NCI-H2196 treated with DMSO at 0.1 percent for 48 hours (cell line): ENCODE data around the gene UIMC1.
"Not testable (repeated sequence)": the region's sequence is repeated elsewhere in the genome, so short reads cannot be mapped to it uniquely, and the experiment has no call there.

Experiments
- DNase-seq: peaks from one replicate; lab custom pipeline; 2025; ENCODE audit not compliant: unreplicated experiment; lab: John Stamatoyannopoulos, UW

Gene UIMC1

GRCh38 chr5:177006265-177006972, at the start of gene UIMC1:
Gene UIMC1, minus strand, starts transcription at chr5:177006779. Its CDS starts 24,164 bp downstream, at chr5:176982615.
- peak; percentile 74 for DNase-seq

GRCh38 chr5:177049285-177049684, 42.7 kb upstream of the UIMC1 start:
- no peak for DNase-seq

GRCh38 chr5:177048531-177048930, 42.0 kb upstream of the UIMC1 start:
- not testable (repeated sequence) for DNase-seq

DNA sequence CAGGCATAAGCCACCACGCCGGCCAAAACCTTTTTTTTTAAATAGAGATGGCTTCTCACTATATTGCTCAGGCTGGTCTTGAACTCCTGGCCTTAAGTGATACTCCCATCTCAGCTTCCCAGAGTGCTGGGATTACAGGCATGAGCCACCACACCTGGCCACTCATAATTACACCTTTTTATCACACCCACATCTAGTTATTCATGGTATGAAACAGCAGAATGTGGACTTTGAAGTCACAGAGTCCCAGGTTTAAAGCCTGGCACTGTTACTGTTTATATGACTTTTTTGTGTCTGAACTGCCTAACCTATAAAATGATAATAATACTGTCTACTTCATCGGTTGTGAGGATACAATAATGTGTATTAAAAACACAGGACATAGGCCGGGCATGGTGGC, 39.1 kb upstream of the UIMC1 start:
- no peak for DNase-seq

GRCh38 chr5:177044641-177045040, 38.1 kb upstream of the UIMC1 start:
- DNase-seq, result no peak

DNA sequence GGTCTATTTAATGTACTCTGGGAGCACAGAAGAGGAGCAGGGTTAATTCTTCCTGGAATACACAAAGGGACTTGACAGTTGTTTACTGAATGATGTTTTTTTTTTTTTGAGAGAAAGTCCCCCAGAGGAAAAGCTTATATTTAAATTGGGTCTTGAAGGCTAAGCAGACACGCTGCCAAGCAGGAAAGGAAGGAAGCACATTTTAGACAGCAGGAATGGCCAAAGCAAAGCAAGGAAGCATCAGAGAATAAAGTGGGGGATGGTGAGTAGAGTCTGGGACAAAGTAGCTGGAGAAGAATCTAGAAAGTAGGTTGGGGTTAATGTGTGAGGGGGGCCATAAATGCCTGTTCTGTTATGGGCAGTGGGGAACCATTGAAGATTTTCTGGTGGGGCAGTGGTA, 37.4 kb upstream of the UIMC1 start:
- DNase-seq, result no peak

DNA sequence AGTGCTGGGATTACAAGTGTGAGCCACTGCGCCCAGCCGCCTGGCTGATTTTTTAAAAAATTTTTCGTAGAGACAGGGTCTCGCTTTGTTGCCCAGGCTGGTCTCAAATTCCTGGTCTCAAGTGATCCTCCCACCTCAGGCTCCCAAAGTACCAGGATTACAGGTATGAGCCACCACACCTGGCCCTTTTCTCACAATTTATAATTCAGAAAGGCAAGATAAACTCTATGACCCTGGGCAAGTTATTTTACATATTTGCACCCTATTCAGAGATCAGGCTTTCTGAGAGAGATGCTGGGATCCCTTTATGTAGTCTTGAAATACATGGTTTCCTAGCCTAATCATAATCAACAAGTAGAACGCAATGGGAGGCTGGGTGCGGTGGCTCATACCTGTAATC, 36.5 kb upstream of the UIMC1 start:
- DNase-seq, result no peak

GRCh38 chr5:177041936-177042335, 35.4 kb upstream of the UIMC1 start:
- no peak for DNase-seq

- no peak for DNase-seq
These were observed 34.3 kb upstream of the UIMC1 start for GRCh38 chr5:177040814-177041420.

DNA sequence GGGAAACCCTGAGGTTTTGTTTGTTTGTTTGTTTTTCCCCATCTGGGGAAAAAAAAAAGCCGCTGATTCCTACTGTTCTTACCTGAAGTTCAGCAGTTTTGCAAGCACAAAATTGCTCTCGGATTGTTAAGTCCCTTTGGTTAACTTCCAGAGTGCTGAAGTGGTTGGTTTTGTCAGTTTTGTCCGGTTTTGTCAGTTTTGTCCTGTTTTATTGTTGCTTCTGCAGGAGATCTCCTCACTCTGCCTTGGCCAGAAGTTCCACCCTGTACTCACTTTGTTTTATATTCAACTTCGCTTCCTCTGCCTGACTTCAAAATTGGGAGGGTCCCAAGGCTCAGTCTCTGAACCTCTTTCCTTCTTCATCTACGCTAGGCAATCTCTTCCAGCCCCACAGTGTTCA, 30.3 kb upstream of the UIMC1 start:
- DNase-seq, result no peak

GRCh38 chr5:177036443-177036842, 29.9 kb upstream of the UIMC1 start:
- DNase-seq, result no peak

DNA sequence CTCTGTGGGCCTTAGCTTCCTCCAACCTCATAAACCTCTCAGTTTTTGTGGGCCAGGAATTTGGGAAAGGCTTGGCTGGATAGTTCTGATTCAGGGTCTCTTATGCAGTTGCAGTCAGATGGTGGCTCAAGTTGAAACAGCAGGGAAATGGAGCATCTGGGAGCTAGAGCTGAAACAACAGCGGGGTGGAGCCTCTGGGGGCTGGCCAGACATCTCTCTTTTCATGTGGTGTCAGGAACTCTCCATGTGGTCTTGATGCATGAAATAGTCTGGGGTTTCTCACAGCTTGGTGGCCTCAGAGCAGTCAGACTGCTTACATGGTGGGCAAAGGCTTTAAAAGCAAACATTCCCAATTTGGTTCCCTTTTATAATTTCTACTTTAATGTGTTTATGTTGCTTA, 29.4 kb upstream of the UIMC1 start:
- no peak for DNase-seq

GRCh38 chr5:177029498-177029897, 22.9 kb upstream of the UIMC1 start:
- no peak for DNase-seq

- DNase-seq, result no peak
These were observed 21.1 kb upstream of the UIMC1 start for GRCh38 chr5:177027665-177028064.

GRCh38 chr5:177025101-177025601, 18.6 kb upstream of the UIMC1 start:
- DNase-seq, result no peak

GRCh38 chr5:177024559-177024958, 18.0 kb upstream of the UIMC1 start:
- DNase-seq, result no peak

DNA sequence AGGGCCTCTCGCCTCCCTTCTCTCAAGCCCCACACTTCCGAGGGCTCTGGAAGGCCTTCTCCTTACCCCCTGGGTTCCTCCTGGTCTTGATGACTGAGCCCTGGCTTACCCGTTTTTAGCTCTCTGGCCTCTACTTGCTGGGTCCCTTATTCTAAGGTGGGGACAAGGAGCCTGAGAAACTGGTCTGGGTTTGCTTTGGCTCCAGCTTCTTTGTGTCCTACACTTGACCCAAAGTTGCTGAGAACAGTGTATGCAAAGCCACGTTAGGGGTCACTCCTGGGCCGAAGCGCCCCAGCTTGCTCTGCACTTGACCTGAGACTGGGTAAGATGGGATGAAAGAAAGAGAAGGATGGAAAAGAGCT, 16.7 kb upstream of the UIMC1 start:
- DNase-seq, result no peak

- peak; percentile 79 for DNase-seq
These were observed 16.1 kb upstream of the UIMC1 start, which contains the start of gene ZNF346 for GRCh38 chr5:177022386-177023302. Gene ZNF346, plus strand, starts transcription at chr5:177022696. Its CDS starts 43 bp downstream, at chr5:177022739.

GRCh38 chr5:177020033-177020432, 13.5 kb upstream of the UIMC1 start:
- no peak for DNase-seq

DNA sequence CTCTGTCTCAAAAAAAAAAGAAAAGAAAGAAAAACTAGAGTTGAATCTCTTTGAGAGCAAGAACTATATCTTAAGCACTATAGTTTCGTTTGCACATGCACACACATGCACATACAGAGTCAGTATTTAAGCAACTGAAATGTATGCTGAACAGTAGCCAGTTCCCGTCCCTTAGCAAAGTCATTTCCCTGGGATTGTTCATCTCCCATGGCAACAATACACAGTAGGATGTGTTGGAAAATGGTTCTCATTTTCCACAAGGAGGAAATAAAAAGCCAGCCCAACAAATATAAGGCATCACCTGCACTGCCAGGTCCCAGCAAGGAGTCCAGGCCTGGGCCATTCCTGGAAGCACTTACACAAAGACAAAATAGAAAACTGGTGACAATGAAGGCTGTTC, 11.8 kb upstream of the UIMC1 start:
- DNase-seq, result no peak

DNA sequence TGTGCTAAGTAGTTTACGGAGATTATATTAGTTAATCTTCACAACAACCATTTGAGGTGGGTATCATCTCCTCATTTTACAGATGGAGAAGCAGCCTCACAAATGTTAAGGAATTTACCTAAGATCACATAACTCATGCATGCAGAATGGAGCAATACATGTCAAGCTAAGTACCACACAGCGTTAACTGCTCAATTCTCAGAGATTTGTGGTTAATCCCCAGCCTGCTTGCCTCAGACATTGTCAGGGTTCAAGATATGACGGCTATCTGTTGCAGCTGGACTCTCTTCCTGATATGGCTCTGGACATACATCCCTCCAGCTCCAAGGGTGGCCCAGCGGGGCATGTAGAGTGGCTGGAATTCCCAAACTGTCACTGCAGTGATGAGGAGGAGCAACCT, 8.6 kb upstream of the UIMC1 start:
- DNase-seq, result no peak

GRCh38 chr5:177010153-177010552, 3.6 kb upstream of the UIMC1 start:
- DNase-seq, result no peak
